Heart left ventricle (tissue), 13 donors: ENCODE data around the gene ABCF3.

Experiments
- POLR2A ChIP-seq, 2 donors: fragments of 450-650 bp; IDR thresholded peaks; one replicate each; pipeline ENCODE4 v1.6.1; 2017; ENCODE audit warnings: antibody characterized with exemption in 2 of 2, mild to moderate bottlenecking in 2 of 2, moderate library complexity in 2 of 2
- TF ChIP-seq, protein P1 (sequence below), 12 donors: fragments of 200-600 bp; sonication (generic) in 4 of 12; IDR thresholded peaks; one replicate each; pipeline versions ENCODE4 v1.5.0 to v1.8.0; 2018 to 2022; ENCODE audit warnings: antibody characterized with exemption in 12 of 12, mild to moderate bottlenecking in 5 of 12
- donor health status: ischemic (EF 13 %, LVEDD 7.1; RV severe dilation, severe dysfunction).
- donor health status: DM: no; HTN: yes; CAD: no.
- donor health status: DM: no; HTN: no; CAD: no.
- donor health status: ischemic (EF 25% LVEDD 6.9; RV normal size, moderate dysfunction).
- donor health status: ischemic (EF 25% LVEDD 5.7; RV mildly dilated, moderate dysfunction).
- donor health status: ischemic (EF 35%, LVEDD 5.7; RV mildly dilated, moderate dysfunction).
- donor health status: nonischemic (EF 11% LVEDD 7.7; RV severe dilation, severe dysfunction).
- donor health status: DM: yes; HTN: yes; CAD: no.
- donor health status: PGD.
- donor health status: ischemic (EF 29% LVEDD 5.4; RV normal size, mild dysfunction).
- donor health status: nonischemic (EF 23%, LVEDD 6.1; RV moderate dilation, normal function).

DNA sequence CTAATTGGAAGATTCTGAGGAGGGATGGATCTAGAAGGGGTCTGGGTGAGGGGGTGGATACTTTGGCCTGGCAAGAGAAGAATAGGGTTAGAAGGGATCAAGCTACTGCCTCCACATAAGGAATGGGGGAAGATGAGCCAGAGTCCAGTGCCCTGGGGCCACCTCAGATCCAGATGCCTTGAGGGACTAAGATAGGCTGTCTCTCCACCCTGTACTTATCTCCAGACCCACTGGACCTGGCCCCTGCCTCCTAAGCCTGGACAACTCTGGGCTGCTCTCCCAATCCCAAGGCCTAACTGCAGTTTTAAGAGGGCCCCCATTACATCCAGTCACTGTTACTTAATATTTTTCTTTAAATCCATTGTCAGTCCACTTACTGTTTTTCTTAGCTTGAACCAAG lies 28.8 kb upstream of the ABCF3 start:
- TF ChIP-seq, protein P1, sequence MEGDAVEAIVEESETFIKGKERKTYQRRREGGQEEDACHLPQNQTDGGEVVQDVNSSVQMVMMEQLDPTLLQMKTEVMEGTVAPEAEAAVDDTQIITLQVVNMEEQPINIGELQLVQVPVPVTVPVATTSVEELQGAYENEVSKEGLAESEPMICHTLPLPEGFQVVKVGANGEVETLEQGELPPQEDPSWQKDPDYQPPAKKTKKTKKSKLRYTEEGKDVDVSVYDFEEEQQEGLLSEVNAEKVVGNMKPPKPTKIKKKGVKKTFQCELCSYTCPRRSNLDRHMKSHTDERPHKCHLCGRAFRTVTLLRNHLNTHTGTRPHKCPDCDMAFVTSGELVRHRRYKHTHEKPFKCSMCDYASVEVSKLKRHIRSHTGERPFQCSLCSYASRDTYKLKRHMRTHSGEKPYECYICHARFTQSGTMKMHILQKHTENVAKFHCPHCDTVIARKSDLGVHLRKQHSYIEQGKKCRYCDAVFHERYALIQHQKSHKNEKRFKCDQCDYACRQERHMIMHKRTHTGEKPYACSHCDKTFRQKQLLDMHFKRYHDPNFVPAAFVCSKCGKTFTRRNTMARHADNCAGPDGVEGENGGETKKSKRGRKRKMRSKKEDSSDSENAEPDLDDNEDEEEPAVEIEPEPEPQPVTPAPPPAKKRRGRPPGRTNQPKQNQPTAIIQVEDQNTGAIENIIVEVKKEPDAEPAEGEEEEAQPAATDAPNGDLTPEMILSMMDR (IDR thresholded peaks at IDR 0.05), result no peak
- TF ChIP-seq POLR2A (IDR thresholded peaks at IDR 0.05), result no peak
